Gastroesophageal sphincter (tissue), 3 donors: ENCODE data around the gene SH3PXD2A.

Experiments
- EP300 ChIP-seq: sonication (generic); formaldehyde crosslinking; IDR thresholded peaks from one replicate; pipeline ENCODE4 v1.6.1; 2017; ENCODE audit warnings: antibody characterized with exemption, mild to moderate bottlenecking
- POLR2A ChIP-seq, 2 donors: fragments of 450-650 bp; IDR thresholded peaks; one replicate each; pipeline ENCODE4 v1.6.1; 2017; ENCODE audit warnings: antibody characterized with exemption in 2 of 2, mild to moderate bottlenecking in 2 of 2, moderate library complexity in 1 of 2
- POLR2AphosphoS5 ChIP-seq: sonication (generic); formaldehyde crosslinking; IDR thresholded peaks from one replicate; pipeline ENCODE4 v1.6.1; 2017; ENCODE audit warnings: antibody characterized with exemption
- TF ChIP-seq, protein P1 (sequence below), 4 experiments: fragments of 200-600 bp in 2 of 4; fragments of 450-650 bp in 2 of 4; sonication (generic) in 1 of 4; IDR thresholded peaks; one replicate each; pipeline ENCODE4 v1.5.1; 2017 to 2019; ENCODE audit warnings: antibody characterized with exemption in 4 of 4, mild to moderate bottlenecking in 2 of 4, moderate library complexity in 2 of 4

DNA sequence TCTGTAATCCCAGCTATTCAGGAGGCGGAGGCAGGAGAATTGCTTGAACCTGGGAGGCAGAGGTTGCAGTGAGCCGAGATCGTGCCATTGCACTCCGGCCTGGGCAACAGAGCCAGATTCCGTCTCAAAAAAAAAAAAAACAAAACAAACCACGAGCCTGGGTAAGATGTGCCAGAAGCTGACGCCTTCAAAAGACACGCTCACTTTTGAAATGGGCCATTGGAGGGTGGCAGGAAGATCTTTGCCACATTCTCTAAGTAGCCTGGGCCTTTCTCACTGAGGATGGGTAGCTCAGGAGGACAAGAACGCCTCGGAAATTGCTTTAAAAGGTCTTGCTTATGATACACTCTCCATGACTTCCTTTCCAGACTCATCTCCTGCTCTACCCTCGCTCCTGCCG lies 172.7 kb downstream of the SH3PXD2A start:
- TF ChIP-seq, protein P1, sequence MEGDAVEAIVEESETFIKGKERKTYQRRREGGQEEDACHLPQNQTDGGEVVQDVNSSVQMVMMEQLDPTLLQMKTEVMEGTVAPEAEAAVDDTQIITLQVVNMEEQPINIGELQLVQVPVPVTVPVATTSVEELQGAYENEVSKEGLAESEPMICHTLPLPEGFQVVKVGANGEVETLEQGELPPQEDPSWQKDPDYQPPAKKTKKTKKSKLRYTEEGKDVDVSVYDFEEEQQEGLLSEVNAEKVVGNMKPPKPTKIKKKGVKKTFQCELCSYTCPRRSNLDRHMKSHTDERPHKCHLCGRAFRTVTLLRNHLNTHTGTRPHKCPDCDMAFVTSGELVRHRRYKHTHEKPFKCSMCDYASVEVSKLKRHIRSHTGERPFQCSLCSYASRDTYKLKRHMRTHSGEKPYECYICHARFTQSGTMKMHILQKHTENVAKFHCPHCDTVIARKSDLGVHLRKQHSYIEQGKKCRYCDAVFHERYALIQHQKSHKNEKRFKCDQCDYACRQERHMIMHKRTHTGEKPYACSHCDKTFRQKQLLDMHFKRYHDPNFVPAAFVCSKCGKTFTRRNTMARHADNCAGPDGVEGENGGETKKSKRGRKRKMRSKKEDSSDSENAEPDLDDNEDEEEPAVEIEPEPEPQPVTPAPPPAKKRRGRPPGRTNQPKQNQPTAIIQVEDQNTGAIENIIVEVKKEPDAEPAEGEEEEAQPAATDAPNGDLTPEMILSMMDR (IDR thresholded peaks at IDR 0.05) = no peak
- no peak for TF ChIP-seq POLR2A (IDR thresholded peaks at IDR 0.05)
- no peak for TF ChIP-seq POLR2AphosphoS5
- TF ChIP-seq EP300 = no peak
